Ishikawa (cell line): ENCODE measurements around the gene TST.

ENCODE experiments used
- CEBPB ChIP-seq: IDR thresholded peaks from 2 replicates; pipeline ENCODE4 v1.6.1; 2012
- CREB1 ChIP-seq: IDR thresholded peaks from 2 replicates; pipeline ENCODE4 v1.6.1; 2012; ENCODE audit warnings: low read depth
- EP300 ChIP-seq: IDR thresholded peaks from 2 replicates; pipeline ENCODE4 v1.6.1; 2012; ENCODE audit warnings: borderline replicate concordance
- FOXM1 ChIP-seq: IDR thresholded peaks from 2 replicates; pipeline ENCODE4 v1.6.1; 2012; ENCODE audit warnings: low read depth, borderline replicate concordance
- NFIC ChIP-seq: IDR thresholded peaks from 2 replicates; pipeline ENCODE4 v1.6.1; 2012
- RAD21 ChIP-seq: IDR thresholded peaks from 2 replicates; pipeline ENCODE4 v1.6.1; 2012; ENCODE audit warnings: low read depth
- TAF1 ChIP-seq: IDR thresholded peaks from 2 replicates; pipeline ENCODE4 v1.6.1; 2012; ENCODE audit warnings: low read depth, mild to moderate bottlenecking
- TCF12 ChIP-seq: IDR thresholded peaks from 2 replicates; pipeline ENCODE4 v1.6.1; 2012; ENCODE audit warnings: low read depth
- TEAD4 ChIP-seq: IDR thresholded peaks from 2 replicates; pipeline ENCODE4 v1.6.1; 2012
- YY1 ChIP-seq: IDR thresholded peaks from 2 replicates; pipeline ENCODE4 v1.6.1; 2012; ENCODE audit warnings: low read depth
- ZBTB7A ChIP-seq: IDR thresholded peaks from 2 replicates; pipeline ENCODE4 v1.6.1; 2012; ENCODE audit warnings: low read depth
- TF ChIP-seq, protein P1 (sequence below): IDR thresholded peaks from 2 replicates; pipeline ENCODE4 v1.6.1; 2012
- TF ChIP-seq, protein P2 (sequence below): IDR thresholded peaks from 2 replicates; pipeline ENCODE4 v1.6.1; 2012
- TF ChIP-seq, protein P3 (sequence below): IDR thresholded peaks from 2 replicates; pipeline ENCODE4 v1.6.1; 2012; ENCODE audit warnings: low read depth, mild to moderate bottlenecking

TST gene

DNA sequence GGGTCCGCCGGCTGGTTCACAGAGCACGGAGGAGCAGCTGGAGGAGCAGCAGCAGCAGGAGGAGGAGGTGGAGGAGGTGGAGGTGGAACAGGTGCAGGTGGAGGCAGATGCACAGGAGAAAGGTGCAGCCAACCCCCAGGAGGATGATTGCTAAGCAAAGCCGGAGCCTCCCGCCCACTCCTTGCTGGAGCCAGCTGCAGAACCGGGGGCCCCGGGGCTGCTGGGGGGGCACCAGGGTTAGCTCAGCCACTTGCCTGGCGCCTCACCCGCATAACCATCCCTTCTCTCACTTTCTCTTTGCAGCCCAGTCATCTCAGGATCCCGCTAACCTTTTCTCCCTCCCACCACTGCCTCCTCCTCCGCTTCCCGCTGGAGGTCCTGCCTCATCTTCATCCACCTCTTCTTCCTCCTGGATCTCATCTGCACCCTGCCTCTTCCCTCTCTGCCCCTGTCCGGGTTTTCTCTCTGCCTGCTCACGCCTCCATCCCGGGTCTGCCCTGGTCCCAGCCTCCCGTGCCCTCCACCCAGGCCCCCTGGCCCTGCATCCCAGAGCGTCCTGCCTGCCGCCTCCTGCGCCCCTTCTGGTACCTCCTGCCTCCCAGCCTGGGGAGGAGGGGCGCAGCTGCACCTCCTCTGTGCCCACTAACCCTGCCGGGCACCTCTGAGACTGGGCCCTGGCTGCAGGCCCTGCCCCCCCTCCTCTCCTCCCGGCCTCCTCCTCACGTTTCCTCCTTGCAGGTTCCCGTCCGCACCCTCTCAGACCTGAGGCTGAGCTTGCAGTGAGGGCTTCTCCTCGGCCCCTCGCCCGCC lies 41.8 kb upstream of the TST start:
- TF ChIP-seq, protein P1, sequence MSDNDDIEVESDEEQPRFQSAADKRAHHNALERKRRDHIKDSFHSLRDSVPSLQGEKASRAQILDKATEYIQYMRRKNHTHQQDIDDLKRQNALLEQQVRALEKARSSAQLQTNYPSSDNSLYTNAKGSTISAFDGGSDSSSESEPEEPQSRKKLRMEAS = no peak
- TF ChIP-seq, protein P2, sequence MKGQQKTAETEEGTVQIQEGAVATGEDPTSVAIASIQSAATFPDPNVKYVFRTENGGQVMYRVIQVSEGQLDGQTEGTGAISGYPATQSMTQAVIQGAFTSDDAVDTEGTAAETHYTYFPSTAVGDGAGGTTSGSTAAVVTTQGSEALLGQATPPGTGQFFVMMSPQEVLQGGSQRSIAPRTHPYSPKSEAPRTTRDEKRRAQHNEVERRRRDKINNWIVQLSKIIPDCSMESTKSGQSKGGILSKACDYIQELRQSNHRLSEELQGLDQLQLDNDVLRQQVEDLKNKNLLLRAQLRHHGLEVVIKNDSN = no peak
- TF ChIP-seq CREB1 = no peak
- TF ChIP-seq EP300 = no peak
- no peak for TF ChIP-seq NFIC
- no peak for TF ChIP-seq RAD21

DNA sequence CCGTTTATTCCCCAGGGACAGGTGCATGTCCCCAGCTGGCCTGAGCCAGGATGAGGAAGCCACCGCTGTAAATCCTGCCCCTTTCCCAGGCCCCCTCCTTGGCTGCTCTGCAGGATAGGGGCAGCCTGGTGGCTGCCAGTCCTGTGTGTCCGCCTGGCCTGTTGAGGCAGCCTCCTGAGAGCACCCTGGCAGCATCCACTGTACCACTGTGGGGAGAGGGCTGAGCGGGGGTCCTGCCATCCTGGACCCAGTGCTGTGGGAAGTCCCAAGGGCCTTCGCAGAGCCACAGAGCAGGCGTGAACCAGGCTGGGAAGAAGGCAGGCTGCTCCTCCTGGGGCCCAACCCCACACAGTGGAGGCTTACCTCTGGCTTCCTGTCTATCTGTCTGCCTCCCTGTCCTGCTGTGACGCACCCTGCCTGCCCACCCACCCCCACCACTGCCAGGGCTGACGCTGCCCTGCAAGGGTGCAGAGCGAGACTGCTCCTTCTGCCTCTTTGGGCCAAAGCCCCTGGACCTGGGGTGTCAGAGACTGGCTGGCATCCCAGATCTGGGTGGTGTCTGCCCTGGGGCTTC lies 40.7 kb upstream of the TST start:
- no peak for TF ChIP-seq CEBPB
- no peak for TF ChIP-seq CREB1
- TF ChIP-seq FOXM1 = no peak

DNA sequence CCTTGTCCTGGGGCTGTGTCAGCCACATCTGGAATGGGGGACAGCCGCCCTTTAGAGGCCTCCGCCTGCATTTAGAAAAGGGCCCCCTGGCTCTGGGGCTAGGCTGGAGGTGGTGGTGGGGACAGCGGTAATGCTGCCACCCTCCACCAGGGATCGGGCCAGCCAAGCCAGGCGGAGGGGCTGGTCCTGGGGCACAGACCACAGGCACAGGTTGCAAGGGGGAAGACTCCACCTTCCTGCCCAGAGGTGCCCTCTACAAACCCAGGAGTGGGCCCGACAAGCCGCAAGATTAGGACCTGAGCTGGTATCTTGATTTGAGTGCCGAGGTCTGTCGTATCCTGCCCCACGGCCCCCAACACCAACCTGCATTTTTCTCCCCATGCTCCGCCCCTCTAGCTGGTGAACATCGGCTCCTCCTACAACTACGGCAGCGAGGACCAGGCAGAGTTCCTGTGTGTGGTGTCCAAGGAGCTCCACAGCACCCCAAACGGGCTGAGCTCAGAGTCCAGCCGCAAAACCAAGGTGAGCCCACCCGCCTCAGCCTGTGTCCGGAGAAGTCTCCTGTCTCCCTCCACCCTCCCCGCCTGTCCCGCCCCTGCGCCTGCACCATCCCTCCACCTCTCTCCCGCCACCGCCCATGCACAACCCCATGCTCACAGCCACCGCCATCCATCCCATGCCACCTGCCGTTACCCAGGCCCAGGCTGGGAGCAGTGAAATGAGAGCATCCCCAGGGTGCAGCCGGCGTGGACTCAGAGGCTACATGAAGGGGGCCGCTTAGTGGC lies 39.9 kb upstream of the TST start:
- TF ChIP-seq NFIC (no peak), RAD21 (no peak), YY1 (no peak), TCF12 (no peak), FOXM1 (no peak), TEAD4 (no peak), CREB1 (no peak)
- TF ChIP-seq, protein P3, sequence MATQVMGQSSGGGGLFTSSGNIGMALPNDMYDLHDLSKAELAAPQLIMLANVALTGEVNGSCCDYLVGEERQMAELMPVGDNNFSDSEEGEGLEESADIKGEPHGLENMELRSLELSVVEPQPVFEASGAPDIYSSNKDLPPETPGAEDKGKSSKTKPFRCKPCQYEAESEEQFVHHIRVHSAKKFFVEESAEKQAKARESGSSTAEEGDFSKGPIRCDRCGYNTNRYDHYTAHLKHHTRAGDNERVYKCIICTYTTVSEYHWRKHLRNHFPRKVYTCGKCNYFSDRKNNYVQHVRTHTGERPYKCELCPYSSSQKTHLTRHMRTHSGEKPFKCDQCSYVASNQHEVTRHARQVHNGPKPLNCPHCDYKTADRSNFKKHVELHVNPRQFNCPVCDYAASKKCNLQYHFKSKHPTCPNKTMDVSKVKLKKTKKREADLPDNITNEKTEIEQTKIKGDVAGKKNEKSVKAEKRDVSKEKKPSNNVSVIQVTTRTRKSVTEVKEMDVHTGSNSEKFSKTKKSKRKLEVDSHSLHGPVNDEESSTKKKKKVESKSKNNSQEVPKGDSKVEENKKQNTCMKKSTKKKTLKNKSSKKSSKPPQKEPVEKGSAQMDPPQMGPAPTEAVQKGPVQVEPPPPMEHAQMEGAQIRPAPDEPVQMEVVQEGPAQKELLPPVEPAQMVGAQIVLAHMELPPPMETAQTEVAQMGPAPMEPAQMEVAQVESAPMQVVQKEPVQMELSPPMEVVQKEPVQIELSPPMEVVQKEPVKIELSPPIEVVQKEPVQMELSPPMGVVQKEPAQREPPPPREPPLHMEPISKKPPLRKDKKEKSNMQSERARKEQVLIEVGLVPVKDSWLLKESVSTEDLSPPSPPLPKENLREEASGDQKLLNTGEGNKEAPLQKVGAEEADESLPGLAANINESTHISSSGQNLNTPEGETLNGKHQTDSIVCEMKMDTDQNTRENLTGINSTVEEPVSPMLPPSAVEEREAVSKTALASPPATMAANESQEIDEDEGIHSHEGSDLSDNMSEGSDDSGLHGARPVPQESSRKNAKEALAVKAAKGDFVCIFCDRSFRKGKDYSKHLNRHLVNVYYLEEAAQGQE = no peak

DNA sequence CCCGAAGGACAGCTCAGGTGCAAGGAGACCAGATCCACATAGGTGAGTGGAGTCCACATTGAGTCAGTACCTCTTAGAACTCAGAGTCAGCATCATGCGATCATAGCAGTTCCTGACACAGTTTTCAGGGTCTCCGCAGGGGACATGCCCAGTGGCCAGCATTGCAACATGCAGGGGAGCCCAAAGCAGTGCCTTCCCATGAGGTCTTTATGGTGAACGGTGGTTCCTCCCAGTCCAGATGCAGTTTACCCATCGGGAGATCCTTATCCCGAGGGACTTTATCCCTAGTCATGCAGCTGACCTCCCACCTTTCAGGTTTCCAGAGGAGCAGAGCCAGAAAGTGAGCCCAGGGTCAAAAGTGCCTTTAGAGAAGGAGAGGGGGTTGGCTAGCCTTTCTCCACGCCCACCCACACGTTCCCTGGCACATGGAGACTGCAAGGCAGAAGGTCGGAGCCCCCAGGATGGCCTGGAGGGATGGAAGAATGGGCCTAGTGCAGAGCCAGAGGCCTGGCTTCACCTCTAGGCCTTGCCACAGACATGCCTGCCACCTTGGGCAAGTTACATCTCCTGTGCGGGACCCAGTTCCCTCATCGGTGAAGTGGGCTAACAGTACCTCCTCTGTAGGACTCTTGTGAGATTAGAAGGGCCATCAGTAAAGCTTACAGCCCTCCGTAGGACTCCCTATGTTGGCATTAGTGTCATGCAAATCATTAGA lies 38.7 kb upstream of the TST start:
- TF ChIP-seq ZBTB7A = no peak
- TF ChIP-seq, protein P3 = no peak
- no peak for TF ChIP-seq CEBPB
- TF ChIP-seq YY1 = no peak
- TF ChIP-seq, protein P1 = no peak
- no peak for TF ChIP-seq TCF12
- TF ChIP-seq RAD21 = no peak
- TF ChIP-seq TAF1 = no peak

DNA sequence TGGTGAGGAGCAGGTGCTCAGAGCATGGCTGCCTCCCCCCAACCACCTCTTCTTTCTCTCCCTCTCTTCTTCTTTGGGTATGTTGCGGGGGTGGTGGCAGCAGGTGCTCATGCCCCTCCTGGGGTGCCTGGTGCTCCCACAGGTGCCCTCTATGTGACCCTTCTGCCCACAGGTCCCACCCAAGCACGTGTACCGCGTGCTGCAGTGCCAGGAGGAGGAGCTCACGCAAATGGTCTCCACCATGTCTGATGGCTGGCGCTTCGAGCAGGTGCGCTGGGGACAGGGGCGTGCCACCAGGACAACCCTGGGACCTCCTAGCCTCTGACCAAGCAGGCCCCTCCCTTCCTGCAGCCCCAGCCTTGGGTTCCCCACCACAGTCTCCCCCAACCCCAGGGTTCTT lies 38.0 kb upstream of the TST start:
- TF ChIP-seq TAF1 (no peak), ZBTB7A (no peak), EP300 (no peak)

DNA sequence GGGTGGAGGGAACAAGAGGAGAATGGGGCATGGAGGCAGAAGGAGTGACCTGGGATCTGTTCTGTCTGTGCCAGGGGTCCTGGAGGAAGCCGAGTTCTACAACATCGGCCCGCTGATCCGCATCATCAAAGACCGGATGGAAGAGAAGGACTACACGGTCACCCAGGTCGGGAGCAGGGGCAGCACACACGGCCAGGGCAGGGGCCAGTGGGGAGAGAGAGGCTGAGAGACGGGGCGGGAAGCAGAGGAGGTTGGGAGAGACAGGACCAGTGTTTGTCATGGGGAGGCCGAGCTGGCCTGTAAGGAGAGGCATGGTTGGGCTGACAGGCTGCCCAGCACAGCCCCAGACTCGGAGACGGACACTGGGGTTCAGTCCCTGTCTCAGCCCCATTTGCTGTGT lies 37.0 kb upstream of the TST start:
- TF ChIP-seq TAF1 (no peak), CREB1 (no peak), ZBTB7A (no peak), FOXM1 (no peak), EP300 (no peak), NFIC (no peak), CEBPB (no peak)
- TF ChIP-seq, protein P1 = no peak
- TF ChIP-seq, protein P2 = no peak
